ENCODE data around the gene HEBP2.

Gene HEBP2

DNA sequence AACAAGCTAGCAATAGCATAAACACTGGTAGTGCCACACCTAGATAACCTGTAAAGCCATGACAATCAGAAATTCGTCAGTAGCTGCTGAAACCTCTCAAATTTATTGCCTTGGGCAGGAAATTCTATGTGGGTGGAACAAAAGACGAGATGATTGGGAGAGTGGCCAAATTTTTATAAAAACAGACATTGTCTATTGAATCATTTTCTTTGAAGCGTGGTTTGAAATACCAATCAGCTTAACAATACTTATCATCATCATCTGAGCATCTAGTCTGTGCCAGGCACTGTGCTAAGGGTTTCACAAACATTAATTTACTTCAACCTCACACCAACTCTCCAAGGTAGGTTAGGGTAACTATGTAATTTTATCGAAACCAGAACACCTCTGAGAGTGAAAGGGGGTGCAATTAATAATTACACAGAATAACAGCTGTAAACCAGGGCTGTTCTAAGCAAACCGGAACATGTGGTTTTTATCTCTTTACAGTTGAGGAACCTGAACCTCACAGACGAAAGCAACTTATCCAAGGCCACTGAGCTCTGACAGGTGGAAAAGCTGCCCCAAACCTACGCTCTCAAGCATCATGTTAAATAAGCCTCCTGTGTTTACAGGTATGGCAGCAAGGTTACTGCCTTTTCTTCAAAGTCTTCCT, 51.9 kb downstream of the HEBP2 start:
- peak; percentile 60 to 63 for ATAC-seq

DNA sequence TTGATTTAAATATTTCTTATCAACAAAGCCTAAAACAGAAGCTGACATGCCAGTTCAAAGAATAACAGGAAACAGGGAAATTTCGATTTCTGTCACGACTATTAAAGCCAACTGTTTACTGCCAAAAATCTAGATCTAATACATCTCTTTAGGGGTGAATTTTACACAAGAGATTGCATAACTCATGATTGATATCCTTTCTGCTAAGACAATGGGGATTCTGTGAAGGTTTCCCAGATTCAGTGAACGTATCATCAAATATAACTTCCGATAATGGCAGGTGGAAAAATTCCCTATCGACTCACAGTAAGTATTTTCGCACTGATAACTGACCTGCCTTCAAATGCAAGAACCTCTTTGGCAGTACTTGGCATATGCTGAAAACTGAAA, 52.4 kb downstream of the HEBP2 start:
- ATAC-seq: no peak

DNA sequence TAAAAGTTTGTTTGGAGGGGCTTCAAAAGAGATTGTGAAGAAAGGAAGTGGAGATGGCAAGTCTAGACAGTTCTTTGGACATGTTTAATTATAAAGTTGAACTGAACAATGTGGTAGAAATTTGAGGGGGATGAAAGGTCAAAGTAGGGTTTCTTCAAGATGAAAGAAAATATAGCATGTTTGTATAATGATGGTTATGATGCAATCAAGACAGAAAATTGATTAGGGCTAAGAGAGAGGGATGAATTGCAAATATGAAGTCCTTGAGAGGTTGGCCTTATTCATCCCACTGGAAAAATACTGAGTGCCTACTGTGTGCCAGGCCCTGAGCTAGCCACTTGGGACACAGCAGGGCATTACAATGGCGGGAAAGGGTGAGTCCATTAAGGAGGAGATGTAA, 57.6 kb downstream of the HEBP2 start:
- no peak for ATAC-seq

DNA sequence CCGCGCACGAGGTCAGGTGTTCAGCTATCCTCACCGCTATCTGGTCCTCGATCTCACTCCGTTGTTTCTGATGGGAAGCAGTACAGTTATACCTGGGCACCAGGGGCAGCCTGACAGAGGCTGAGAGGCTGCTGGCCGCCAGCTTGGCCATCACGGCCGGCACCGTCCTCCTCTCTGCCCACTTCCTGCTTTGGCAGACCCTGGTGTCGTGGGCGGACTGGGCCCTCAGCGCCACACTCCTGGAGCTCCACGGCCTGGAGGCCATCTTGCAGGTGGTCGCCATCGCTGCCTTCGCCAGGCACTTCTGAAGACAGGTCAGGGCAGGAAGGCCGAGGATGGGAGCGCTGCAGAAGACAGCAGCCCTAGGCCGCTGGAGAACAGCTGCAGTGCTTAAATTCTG, 60.1 kb downstream of the HEBP2 start:
- no peak for ATAC-seq

DNA sequence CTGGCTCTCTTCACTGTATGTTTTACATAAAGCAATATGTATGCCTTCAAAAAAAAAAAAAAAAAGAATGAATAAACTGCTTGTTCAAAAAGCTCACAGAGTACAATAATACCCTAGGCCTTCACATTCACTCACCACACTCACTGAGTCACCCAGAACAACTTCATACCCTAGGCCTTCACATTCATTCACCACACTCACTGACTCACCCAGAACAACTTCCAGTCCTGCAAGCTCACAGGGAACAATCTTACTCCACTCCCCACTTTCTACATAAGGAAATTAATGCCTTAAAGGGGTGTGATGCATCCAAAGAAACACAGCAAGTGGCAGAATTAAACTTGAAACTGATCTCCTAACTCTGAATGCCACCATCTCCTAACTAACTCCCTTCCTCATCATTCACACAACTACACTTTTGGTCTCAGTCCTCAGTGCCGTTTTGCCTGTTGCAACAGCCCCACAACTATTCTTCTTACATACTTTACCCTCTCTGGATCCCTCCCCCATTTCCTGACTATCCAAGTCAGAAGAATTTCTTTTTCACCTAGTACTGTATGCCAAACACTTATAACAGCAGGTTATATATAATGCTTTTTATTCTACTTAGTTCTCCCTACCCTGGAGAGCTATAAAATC, 61.1 kb downstream of the HEBP2 start:
- ATAC-seq: peak; percentile 81 to 91

DNA sequence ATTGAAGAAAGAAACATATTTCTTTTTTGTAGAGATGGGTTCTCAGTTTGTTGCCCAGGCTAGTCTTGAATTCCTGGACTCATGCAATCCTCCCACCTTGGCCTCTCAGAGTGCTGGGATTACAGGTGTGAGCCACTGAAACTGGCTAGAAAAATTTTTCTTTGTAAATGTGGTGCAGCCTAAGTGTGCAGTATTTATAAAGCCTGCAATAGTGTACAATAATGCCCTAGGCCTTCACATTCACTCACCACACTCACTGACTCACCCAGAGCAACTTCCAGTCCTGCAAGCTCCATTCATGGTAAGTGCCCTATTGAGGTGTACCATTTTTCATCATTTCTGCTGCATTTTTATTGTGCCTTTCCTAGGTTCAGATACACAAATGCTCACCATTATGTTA, 63.9 kb downstream of the HEBP2 start:
- ATAC-seq: no peak

DNA sequence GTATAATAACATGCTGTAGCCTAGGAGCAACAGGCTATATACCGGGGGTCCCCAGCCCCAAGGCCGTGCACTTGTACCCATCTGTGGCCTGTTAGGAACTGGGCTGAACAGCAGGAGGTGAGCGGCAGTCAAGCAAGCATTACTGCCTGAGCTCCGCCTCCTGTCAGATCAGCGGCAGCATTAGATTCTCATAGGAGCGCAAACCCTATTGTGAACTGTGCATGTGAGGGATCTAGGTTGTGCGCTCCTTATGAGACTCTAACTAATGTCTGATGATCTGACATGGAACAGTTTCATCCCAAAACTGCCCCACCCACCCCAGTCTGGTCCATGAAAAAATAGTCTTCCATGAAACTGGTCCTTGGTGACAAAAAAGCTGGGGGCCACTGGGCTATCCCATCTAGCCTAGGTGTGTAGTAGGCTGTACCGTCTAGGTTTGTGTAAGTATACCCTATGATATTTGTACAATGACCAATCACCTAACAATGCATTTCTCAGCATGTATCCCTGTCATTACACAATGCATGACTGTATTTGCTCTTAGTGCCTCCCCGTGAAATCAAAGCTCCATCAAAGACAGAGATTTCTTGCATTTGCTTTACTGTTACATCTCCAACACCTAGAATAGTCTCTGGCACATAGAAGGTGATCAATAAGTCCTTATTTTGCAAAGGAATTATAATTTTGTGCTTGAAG, 64.4 kb downstream of the HEBP2 start:
- ATAC-seq: no peak
